HG02943 (cell line): ENCODE results near the gene GLRA2.

ENCODE experiments used
- ATAC-seq: cut with Tn5 transposase; IDR thresholded peaks from one replicate; pipeline ENCODE4 v1.9.1; 2021; ENCODE audit warnings: mild to moderate bottlenecking, low read depth, moderate library complexity; ENCODE audit not compliant: unreplicated experiment

The GLRA2 gene

DNA sequence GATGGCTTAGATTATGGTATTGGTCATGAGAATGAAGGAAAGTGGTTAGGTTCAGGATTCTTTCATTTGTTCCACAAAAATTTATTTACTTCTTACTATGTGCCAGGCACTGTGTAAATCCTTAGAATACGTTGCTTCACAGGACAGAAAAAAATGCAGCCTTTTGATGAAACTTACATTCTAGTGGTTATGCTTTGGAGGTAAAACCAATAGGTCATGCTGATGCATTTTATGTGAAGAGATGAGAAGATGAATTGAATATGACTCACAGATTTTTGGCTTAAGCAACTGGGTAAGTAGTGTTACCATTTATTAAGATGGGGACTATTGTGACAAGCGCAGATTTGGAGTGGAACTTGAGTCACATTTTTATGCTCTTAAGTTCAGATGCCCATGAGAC is 165.3 kb downstream of the GLRA2 start:
- ATAC-seq, result no peak

DNA sequence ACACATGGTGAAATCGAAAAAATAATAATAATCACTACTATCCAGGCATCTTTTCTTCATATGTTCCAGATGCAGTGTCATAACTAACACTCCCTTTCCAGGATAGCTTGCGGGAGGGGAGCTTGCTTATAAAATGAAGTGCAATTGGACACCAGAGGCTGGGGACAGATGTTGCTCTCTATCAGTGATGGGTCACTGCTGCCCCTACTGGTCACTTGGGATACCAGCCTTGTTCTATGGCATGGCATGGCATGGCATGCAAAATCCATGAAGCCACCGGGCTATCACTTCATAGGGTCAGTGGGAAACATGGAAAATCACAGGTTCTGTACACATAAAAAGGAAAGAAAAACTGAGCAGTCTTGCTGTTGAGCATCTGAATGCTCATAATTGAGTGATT is 168.1 kb downstream of the GLRA2 start:
- no peak for ATAC-seq

DNA sequence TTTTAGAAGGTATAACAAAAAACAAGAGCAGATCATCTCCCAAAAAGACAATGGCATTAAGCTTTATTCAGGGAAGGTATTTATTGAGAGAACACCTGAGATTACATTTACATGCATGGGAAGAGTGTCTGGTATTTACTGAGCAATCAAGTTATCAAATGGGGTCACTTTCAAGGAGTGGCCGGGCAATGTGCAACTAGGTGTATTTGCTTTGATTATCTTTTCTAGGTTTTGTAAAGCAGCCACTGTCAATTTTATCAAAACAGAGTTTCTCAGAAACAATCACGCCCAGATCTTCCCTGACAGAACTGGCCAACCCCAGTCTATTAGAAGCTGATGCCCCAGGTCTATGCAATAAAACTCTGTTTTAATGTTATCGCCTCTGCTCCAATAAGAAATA is 169.5 kb downstream of the GLRA2 start:
- ATAC-seq, result no peak

- ATAC-seq, result no peak
Observed at GRCh38 chrX:14700982-14701381, 171.6 kb downstream of the GLRA2 start.

GRCh38 chrX:14702145-14702544 is 172.8 kb downstream of the GLRA2 start:
- no peak for ATAC-seq

GRCh38 chrX:14712096-14712495 is 182.8 kb downstream of the GLRA2 start:
- no peak for ATAC-seq

GRCh38 chrX:14717949-14718348 is 188.6 kb downstream of the GLRA2 start:
- ATAC-seq, result no peak

DNA sequence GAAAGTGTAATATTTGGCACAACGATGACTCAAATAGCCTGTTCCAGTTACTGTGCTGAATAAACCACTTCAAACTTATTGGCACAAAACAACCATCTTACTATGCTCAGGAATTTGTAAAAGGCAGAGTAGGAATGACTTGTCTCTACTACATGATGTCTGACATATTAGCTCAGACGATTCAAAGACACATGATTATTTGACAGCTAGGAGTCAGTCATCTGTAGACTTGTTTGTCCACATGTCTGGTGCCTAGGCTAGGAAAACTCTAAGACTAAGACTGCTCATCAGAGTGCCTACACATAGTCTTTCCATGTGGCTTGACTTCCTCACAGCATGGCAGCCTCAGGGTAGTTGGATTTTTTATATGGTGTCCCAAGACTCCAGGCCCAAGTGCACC is 189.1 kb downstream of the GLRA2 start:
- ATAC-seq, result no peak

GRCh38 chrX:14729058-14729457 is 199.7 kb downstream of the GLRA2 start:
- ATAC-seq, result no peak

DNA sequence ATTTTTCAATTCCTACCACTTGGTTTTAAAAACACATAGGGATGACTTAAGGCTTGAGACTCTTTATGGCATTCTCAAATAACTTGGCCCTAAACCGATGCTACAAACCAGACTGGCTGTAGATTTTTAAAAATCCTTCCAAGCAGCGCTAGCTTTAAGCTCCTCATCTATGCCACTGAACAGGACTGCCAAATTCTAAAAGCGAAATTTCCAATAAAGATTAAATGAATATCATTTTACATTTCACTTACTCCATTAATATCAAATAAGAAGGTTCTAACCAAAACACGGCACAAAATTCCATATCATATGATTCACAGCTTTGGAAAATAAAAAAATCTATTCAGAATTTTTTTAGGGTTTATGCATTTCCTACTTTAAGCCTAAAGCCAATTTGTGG is 209.3 kb downstream of the GLRA2 start:
- ATAC-seq, result no peak

DNA sequence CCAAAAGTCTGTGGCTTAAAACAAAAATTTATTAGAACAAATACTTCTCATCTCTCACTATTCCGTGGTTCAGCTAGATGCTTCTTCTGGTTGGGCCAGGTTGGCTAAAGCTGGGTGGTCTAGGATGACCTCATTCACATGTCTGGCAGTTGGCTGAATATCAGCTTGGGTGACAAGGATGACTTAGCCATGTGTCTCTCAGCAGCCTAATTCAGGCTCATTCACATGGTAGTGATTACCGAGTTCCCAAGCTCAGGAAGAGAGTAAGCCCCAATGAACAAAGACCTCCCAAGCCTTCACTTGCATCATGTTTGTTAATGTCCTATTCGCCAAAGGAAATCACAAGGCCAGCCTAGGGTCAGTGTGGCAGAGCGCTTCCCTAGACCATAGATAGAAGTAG is 224.1 kb downstream of the GLRA2 start:
- no peak for ATAC-seq

GRCh38 chrX:14758029-14758491 is 228.7 kb downstream of the GLRA2 start:
- no peak for ATAC-seq

- ATAC-seq, result no peak
Observed at GRCh38 chrX:14775416-14775815, 246.1 kb downstream of the GLRA2 start.

DNA sequence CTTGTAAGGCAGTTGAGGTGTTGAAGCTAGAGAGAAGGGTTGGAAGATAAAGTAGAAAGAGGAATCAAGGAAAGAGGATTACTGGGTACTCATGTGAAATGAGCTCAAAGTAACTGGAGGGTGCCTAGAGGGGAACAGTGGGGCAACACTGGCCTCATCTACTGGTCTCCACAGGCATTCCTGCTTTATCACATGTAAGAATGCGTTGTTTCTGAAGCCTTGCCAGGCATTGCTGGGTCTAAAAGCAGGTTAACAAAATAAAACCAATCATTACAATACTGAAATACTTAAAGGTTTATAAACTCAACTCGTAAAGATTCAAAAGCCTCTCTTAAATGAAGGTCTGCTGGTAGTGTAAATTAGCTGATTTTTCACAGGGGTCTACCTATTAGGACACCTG is 247.6 kb downstream of the GLRA2 start:
- no peak for ATAC-seq

DNA sequence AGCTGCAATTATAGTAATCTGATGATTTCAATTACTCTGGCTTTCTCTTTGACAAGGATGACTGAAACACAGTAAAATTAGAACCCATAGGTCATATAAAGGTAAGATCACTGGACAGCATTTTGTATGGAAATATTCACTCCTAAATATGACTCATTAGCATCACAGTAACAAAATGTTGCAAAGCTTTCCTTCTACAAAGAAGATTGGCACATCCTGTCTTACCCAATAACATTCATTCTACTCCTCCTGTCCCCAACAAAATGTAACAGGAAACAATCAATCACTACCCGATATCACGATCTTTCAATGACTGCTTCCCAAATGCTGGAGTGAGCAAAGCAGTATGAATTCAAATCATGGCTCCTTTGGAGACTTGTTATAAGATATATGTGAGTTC is 248.2 kb downstream of the GLRA2 start:
- no peak for ATAC-seq

GRCh38 chrX:14779580-14779979 is 250.2 kb downstream of the GLRA2 start:
- no peak for ATAC-seq
